H54 (cell line): Measurements from ENCODE around the gene LGALS16.
"Not testable (repeated sequence)": the region's sequence is repeated elsewhere in the genome, so short reads cannot be mapped to it uniquely, and the experiment has no call there.

Experiments used
- DNase-seq: peaks from one replicate; pipeline ENCODE4 v3.0.0; 2011; ENCODE audit warnings: low spot score, mixed read lengths; ENCODE audit not compliant: insufficient read length
- FAIRE-seq: peaks from 3 replicates; lab custom pipeline; 2011; peaks lifted over from hg19 to GRCh38; lab: Jason Lieb, UNC
- POLR2A ChIP-seq: IDR thresholded peaks from 2 replicates; pipeline ENCODE4 v1.6.1; 2011; ENCODE audit warnings: low read depth, mild to moderate bottlenecking, low read length

The LGALS16 gene

GRCh38 chr19:39661565-39661964 is 5.9 kb downstream of the LGALS16 start:
- FAIRE-seq = no peak

GRCh38 chr19:39669860-39670259 is 14.1 kb downstream of the LGALS16 start:
- FAIRE-seq = not testable (repeated sequence)

More at GRCh38 chr19:39661565-39661964, 5.9 kb downstream of the LGALS16 start:
- no peak for TF ChIP-seq POLR2A
- no peak for DNase-seq

GRCh38 chr19:39670998-39671397 is 15.3 kb downstream of the LGALS16 start:
- no peak for TF ChIP-seq POLR2A
- no peak for FAIRE-seq
- DNase-seq = no peak

More at GRCh38 chr19:39669860-39670259, 14.1 kb downstream of the LGALS16 start:
- DNase-seq = not testable (repeated sequence)

GRCh38 chr19:39671739-39672363 is 16.1 kb downstream of the LGALS16 start:
- peak; percentile 84 for FAIRE-seq
- DNase-seq = peak; percentile 27
- TF ChIP-seq POLR2A = no peak

GRCh38 chr19:39672473-39672872 is 16.8 kb downstream of the LGALS16 start:
- FAIRE-seq = no peak
- no peak for TF ChIP-seq POLR2A
- DNase-seq = no peak

GRCh38 chr19:39673862-39674261 is 18.1 kb downstream of the LGALS16 start:
- FAIRE-seq, DNase-seq: not testable (repeated sequence)

GRCh38 chr19:39676004-39676403 is 20.3 kb downstream of the LGALS16 start:
- no peak for TF ChIP-seq POLR2A
- DNase-seq = no peak

GRCh38 chr19:39677961-39678889 is 22.5 kb downstream of the LGALS16 start:
- FAIRE-seq (no peak), DNase-seq (no peak)
- TF ChIP-seq POLR2A = no peak

More at GRCh38 chr19:39676004-39676403, 20.3 kb downstream of the LGALS16 start:
- FAIRE-seq = no peak

GRCh38 chr19:39679056-39679790 is 23.5 kb downstream of the LGALS16 start:
- FAIRE-seq (no peak), DNase-seq (no peak)
- no peak for TF ChIP-seq POLR2A

- FAIRE-seq = no peak
- no peak for TF ChIP-seq POLR2A
- no peak for DNase-seq
These were observed 24.1 kb downstream of the LGALS16 start for GRCh38 chr19:39679791-39680168.

GRCh38 chr19:39680593-39680992 is 24.9 kb downstream of the LGALS16 start:
- TF ChIP-seq POLR2A = no peak
- no peak for FAIRE-seq
- DNase-seq = no peak

GRCh38 chr19:39681416-39681815 is 25.7 kb downstream of the LGALS16 start:
- FAIRE-seq = no peak
- no peak for TF ChIP-seq POLR2A
- DNase-seq = no peak

GRCh38 chr19:39684267-39684666 is 28.6 kb downstream of the LGALS16 start:
- DNase-seq = no peak
- FAIRE-seq = no peak
- no peak for TF ChIP-seq POLR2A

GRCh38 chr19:39686739-39687138 is 31.0 kb downstream of the LGALS16 start:
- no peak for TF ChIP-seq POLR2A
- no peak for DNase-seq
- no peak for FAIRE-seq

- not testable (repeated sequence) for DNase-seq, FAIRE-seq
These were observed 32.9 kb downstream of the LGALS16 start for GRCh38 chr19:39688637-39689036.
